WERI-Rb-1 (cell line): ENCODE results near the gene EMC6.
A peak's percentile ranks its signal among the peaks of the same experiment; 100 is the strongest.

Experiments used
- DNase-seq: peaks from one replicate; pipeline ENCODE4 v3.0.0-alpha.2; 2020
- H3K27ac ChIP-seq: fragments of 250-450 bp; sonication (Bioruptor Pico); 2 replicates; pipeline ENCODE4 v1.5.1; 2020; ENCODE audit warnings: mild to moderate bottlenecking, moderate library complexity
- H3K27me3 ChIP-seq: fragments of 250-450 bp; sonication (Bioruptor Pico); 2 replicates; pipeline ENCODE4 v1.5.1; 2021; ENCODE audit warnings: mild to moderate bottlenecking, low read depth, moderate library complexity; ENCODE audit not compliant: insufficient read depth, severe bottlenecking
- H3K36me3 ChIP-seq: fragments of 250-450 bp; sonication (Bioruptor Pico); 2 replicates; pipeline ENCODE4 v1.5.1; 2020; ENCODE audit warnings: mild to moderate bottlenecking, moderate library complexity
- H3K4me3 ChIP-seq: 2 replicates; pipeline ENCODE4 v1.5.1; 2011; ENCODE audit warnings: low read depth, mild to moderate bottlenecking, control low read depth, low read length
- H3K9me3 ChIP-seq: fragments of 250-450 bp; sonication (Bioruptor Pico); 2 replicates; pipeline ENCODE4 v1.5.1; 2021; ENCODE audit warnings: mild to moderate bottlenecking, moderate library complexity; ENCODE audit not compliant: severe bottlenecking
- TF ChIP-seq, protein P1 (sequence below): IDR thresholded peaks from 2 replicates; pipeline ENCODE4 v1.5.1; 2011; ENCODE audit warnings: low read depth, mild to moderate bottlenecking, control low read depth, inconsistent platforms, low read length

The EMC6 gene

GRCh38 chr17:3639981-3640596, 28.5 kb upstream of the EMC6 start:
- no peaks in the 10 kb centered on the region for H3K9me3 ChIP-seq
- peak overlapping the region; percentile 73 for H3K27ac ChIP-seq
- H3K4me3 ChIP-seq, result no peak overlapping the region
- peak; percentile 53 for DNase-seq
- no peaks in the 10 kb centered on the region for H3K27me3 ChIP-seq
- peaks cover 27% of the 10 kb centered on the region for H3K36me3 ChIP-seq
- TF ChIP-seq, protein P1, sequence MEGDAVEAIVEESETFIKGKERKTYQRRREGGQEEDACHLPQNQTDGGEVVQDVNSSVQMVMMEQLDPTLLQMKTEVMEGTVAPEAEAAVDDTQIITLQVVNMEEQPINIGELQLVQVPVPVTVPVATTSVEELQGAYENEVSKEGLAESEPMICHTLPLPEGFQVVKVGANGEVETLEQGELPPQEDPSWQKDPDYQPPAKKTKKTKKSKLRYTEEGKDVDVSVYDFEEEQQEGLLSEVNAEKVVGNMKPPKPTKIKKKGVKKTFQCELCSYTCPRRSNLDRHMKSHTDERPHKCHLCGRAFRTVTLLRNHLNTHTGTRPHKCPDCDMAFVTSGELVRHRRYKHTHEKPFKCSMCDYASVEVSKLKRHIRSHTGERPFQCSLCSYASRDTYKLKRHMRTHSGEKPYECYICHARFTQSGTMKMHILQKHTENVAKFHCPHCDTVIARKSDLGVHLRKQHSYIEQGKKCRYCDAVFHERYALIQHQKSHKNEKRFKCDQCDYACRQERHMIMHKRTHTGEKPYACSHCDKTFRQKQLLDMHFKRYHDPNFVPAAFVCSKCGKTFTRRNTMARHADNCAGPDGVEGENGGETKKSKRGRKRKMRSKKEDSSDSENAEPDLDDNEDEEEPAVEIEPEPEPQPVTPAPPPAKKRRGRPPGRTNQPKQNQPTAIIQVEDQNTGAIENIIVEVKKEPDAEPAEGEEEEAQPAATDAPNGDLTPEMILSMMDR, result no peak

DNA sequence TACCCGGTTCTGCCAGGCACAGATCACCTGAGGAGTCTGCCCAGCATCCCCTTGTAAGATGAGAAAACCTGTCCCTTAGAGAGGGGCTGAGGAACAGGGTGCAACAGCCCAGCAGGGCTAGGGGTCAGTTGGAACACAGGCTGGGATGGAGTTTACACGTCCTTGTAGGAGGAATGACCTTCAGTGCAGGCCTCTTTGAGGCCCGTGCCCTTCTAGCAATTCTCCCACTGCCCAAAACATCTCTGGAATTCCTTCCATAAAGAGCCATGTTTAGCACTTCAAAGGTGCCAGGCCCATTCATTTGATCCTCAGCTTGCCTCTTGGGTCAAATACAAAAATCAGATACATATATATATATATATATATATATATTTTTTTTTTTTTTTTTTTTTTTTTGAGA, 27.6 kb upstream of the EMC6 start:
- H3K9me3 ChIP-seq, result no peaks in the 10 kb centered on the region
- peak overlapping the region; percentile 73 for H3K27ac ChIP-seq
- TF ChIP-seq, protein P1, result no peak
- DNase-seq, result no peak
- H3K27me3 ChIP-seq, result no peaks in the 10 kb centered on the region
- H3K36me3 ChIP-seq, result peaks cover 31% of the 10 kb centered on the region
- H3K4me3 ChIP-seq, result no peak overlapping the region

- H3K36me3 ChIP-seq, result peaks cover 31% of the 10 kb centered on the region
- H3K27ac ChIP-seq, result no peak overlapping the region
Measured at GRCh38 chr17:3641717-3642486, 26.7 kb upstream of the EMC6 start.

DNA sequence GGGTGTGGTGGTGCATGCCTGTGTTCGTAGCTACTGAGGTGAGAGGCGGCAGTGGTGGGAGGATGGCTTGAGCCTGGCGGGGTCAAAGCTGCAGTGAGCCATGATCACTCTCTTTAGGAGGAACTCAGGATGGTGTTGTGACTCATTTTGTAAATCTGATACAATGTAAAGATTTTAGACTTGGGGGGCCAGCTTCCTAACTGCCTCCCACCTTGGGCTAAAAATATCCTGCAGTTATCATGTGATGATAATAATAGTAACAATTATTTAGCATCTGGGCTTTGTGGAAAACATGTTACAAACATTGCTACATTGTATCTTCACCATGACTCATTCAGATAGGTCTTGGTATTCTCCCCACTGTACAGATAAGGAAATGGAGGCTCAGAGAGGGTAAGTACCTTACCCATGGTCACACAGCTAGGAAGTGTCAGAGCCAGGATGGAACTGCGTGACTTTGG, 24.7 kb upstream of the EMC6 start:
- no peak for DNase-seq
- Histone ChIP-seq H3K9me3 (no peaks in the 10 kb centered on the region), H3K27me3 (no peaks in the 10 kb centered on the region), H3K36me3 (peaks cover 38% of the 10 kb centered on the region), H3K27ac (no peak overlapping the region), H3K4me3 (no peak overlapping the region)
- TF ChIP-seq, protein P1, result no peak

More at GRCh38 chr17:3641717-3642486, 26.7 kb upstream of the EMC6 start:
- H3K9me3 ChIP-seq, result no peaks in the 10 kb centered on the region
- TF ChIP-seq, protein P1, result no peak
- H3K27me3 ChIP-seq, result no peaks in the 10 kb centered on the region
- DNase-seq, result no peak
- no peak overlapping the region for H3K4me3 ChIP-seq

GRCh38 chr17:3645310-3645709, 23.3 kb upstream of the EMC6 start:
- DNase-seq, result no peak
- TF ChIP-seq, protein P1, result no peak
- no peak overlapping the region for H3K4me3 ChIP-seq
- no peak overlapping the region for H3K27ac ChIP-seq
- H3K9me3 ChIP-seq, result no peaks in the 10 kb centered on the region
- H3K27me3 ChIP-seq, result no peaks in the 10 kb centered on the region
- peaks cover 39% of the 10 kb centered on the region for H3K36me3 ChIP-seq
